ENCODE measurements around the gene PABPN1L.

DNA sequence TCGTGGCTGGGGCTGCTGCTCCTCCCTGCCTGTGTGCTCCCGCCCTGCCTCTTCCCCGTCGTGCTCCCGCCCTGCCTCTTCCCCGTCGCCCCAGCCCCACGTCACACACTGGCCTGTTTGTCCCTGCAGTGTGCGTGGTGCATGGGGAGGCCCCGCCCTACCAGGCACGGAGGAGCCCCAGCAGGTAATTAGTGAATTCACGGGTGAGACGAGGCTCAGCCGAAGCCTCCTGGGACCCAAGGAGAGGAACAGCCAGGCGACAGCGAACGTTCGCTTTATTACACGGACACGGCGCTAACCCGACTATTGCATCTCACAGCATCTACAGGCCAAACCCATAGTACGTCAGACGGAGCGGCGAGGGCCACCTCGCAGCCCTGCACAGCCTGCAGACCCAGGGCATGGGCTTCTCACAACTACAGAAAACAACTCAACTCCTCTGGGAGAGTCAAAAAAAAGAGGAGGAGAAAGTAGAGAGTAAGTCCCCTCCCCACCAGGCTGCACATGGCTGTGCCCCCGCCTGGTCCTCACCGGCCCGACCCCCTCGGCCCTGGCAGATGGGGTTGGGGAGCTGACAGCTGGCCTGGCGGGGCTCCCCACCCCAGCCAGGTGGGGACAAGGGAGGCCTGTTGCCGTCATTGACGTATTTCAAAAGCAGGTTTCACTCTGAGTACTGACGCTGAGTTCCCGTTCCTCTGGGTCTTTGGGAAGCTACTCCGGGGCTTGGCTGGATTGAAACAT, 4.3 kb upstream of the PABPN1L start:
- TF ChIP-seq, protein P1, sequence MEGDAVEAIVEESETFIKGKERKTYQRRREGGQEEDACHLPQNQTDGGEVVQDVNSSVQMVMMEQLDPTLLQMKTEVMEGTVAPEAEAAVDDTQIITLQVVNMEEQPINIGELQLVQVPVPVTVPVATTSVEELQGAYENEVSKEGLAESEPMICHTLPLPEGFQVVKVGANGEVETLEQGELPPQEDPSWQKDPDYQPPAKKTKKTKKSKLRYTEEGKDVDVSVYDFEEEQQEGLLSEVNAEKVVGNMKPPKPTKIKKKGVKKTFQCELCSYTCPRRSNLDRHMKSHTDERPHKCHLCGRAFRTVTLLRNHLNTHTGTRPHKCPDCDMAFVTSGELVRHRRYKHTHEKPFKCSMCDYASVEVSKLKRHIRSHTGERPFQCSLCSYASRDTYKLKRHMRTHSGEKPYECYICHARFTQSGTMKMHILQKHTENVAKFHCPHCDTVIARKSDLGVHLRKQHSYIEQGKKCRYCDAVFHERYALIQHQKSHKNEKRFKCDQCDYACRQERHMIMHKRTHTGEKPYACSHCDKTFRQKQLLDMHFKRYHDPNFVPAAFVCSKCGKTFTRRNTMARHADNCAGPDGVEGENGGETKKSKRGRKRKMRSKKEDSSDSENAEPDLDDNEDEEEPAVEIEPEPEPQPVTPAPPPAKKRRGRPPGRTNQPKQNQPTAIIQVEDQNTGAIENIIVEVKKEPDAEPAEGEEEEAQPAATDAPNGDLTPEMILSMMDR (IDR thresholded peaks at IDR 0.05), result no peak
- TF ChIP-seq EZH2 (IDR thresholded peaks at IDR 0.05) (no peak), EZH2phosphoT487 (IDR thresholded peaks at IDR 0.05) (no peak)

Measured in neural progenitor cell (in vitro differentiated cells).